HEK293 (cell line): ENCODE data around the gene OR5AU1.

Source experiments
- CTCF ChIA-PET: fragments of 350-600 bp; formaldehyde crosslinking; extraction: SDS; loops from one replicate; lab custom pipeline; 2021; ENCODE audit warnings: antibody characterized with exemption; lab: Yijun Ruan, JAX
- POLR2A ChIA-PET: fragments of 300-600 bp; formaldehyde crosslinking; extraction: SDS; loops from one replicate; lab custom pipeline; 2020; ENCODE audit warnings: antibody characterized with exemption, inconsistent platforms; lab: Yijun Ruan, JAX
- H3K27ac ChIP-seq: fragments of 200-500 bp; sonication (Bioruptor generic); 2 replicates; pipeline ENCODE4 v1.5.1; 2014; ENCODE audit warnings: low read depth, low read length, control low read depth, inconsistent platforms; ENCODE audit errors: extremely low read depth
- H3K36me3 ChIP-seq, 2 experiments: fragments of 200-500 bp in 1 of 2; sonication (Bioruptor generic) in 1 of 2; 1 replicate in 1 of 2; 2 replicates in 1 of 2; pipeline ENCODE4 v1.5.1; 2014 to 2017; ENCODE audit warnings: inconsistent platforms in 2 of 2, low read length in 2 of 2; ENCODE audit not compliant: control insufficient read depth in 2 of 2, insufficient read depth in 1 of 2
- H3K4me1 ChIP-seq: fragments of 200-500 bp; sonication (Bioruptor generic); 2 replicates; pipeline ENCODE4 v1.5.1; 2014; ENCODE audit warnings: mild to moderate bottlenecking, low read length, inconsistent platforms; ENCODE audit not compliant: control insufficient read depth, insufficient read depth
- H3K4me3 ChIP-seq: 2 replicates; pipeline ENCODE4 v1.5.1; 2011; ENCODE audit warnings: low read depth, mild to moderate bottlenecking, control low read depth, low read length, moderate library complexity
- H3K9me3 ChIP-seq: fragments of 200-500 bp; sonication (Bioruptor generic); 2 replicates; pipeline ENCODE4 v1.5.1; 2014; ENCODE audit warnings: low read depth, low read length, inconsistent platforms; ENCODE audit not compliant: control insufficient read depth, insufficient read depth
- GLI4 ChIP-seq: fragments of 450-650 bp; formaldehyde crosslinking; IDR thresholded peaks from 2 replicates; pipeline ENCODE4 v1.5.1; 2016; ENCODE audit warnings: missing biosample characterization, missing genetic modification characterization
- OVOL3 ChIP-seq: fragments of 450-650 bp; formaldehyde crosslinking; IDR thresholded peaks from 2 replicates; pipeline ENCODE4 v1.5.1; 2016; ENCODE audit warnings: missing biosample characterization, missing genetic modification characterization
- ZBTB48 ChIP-seq: fragments of 450-650 bp; formaldehyde crosslinking; IDR thresholded peaks from 2 replicates; pipeline ENCODE4 v1.5.1; 2016; ENCODE audit warnings: missing biosample characterization, missing genetic modification characterization
- ZEB2 ChIP-seq: fragments of 450-650 bp; formaldehyde crosslinking; IDR thresholded peaks from 2 replicates; pipeline ENCODE4 v1.5.1; 2016; ENCODE audit warnings: missing biosample characterization, missing genetic modification characterization
- ZFHX2 ChIP-seq: fragments of 450-650 bp; formaldehyde crosslinking; conservative IDR thresholded peaks from 2 replicates; pipeline ENCODE4 v1.5.1; 2016; ENCODE audit warnings: missing biosample characterization, missing genetic modification characterization
- ZNF10 ChIP-seq: fragments of 450-650 bp; formaldehyde crosslinking; IDR thresholded peaks from 2 replicates; pipeline ENCODE4 v1.5.1; 2017; ENCODE audit warnings: missing biosample characterization, missing genetic modification characterization
- ZNF114 ChIP-seq: fragments of 450-650 bp; formaldehyde crosslinking; IDR thresholded peaks from 2 replicates; pipeline ENCODE4 v1.5.0; 2017; ENCODE audit warnings: missing biosample characterization, missing genetic modification characterization
- ZNF175 ChIP-seq: fragments of 450-650 bp; formaldehyde crosslinking; IDR thresholded peaks from 2 replicates; pipeline ENCODE4 v1.5.1; 2016; ENCODE audit warnings: missing biosample characterization, missing genetic modification characterization
- ZNF274 ChIP-seq, 2 experiments: fragments of 200-500 bp in 1 of 2; fragments of 450-650 bp in 1 of 2; sonication (Bioruptor generic) in 1 of 2; formaldehyde crosslinking in 1 of 2; IDR thresholded peaks; 2 replicates each; pipeline versions ENCODE4 v1.5.1 to v1.6.1; 2014 to 2016; ENCODE audit warnings: borderline replicate concordance in 1 of 2, inconsistent platforms in 1 of 2, low read length in 1 of 2, missing biosample characterization in 1 of 2, missing genetic modification characterization in 1 of 2
- ZNF292 ChIP-seq: fragments of 450-650 bp; formaldehyde crosslinking; IDR thresholded peaks from 2 replicates; pipeline ENCODE4 v1.5.1; 2016; ENCODE audit warnings: low read depth, missing biosample characterization, missing genetic modification characterization, borderline replicate concordance
- ZNF366 ChIP-seq: fragments of 450-650 bp; formaldehyde crosslinking; conservative IDR thresholded peaks from 2 replicates; pipeline ENCODE4 v1.5.1; 2016; ENCODE audit warnings: missing biosample characterization, missing genetic modification characterization
- ZNF394 ChIP-seq: fragments of 450-650 bp; formaldehyde crosslinking; IDR thresholded peaks from 2 replicates; pipeline ENCODE4 v1.5.1; 2016; ENCODE audit warnings: missing biosample characterization, missing genetic modification characterization, mild to moderate bottlenecking, moderate library complexity, borderline replicate concordance
- ZNF48 ChIP-seq: fragments of 450-650 bp; formaldehyde crosslinking; IDR thresholded peaks from 2 replicates; pipeline ENCODE4 v1.5.1; 2016; ENCODE audit warnings: missing biosample characterization, missing genetic modification characterization
- ZNF560 ChIP-seq: fragments of 450-650 bp; formaldehyde crosslinking; IDR thresholded peaks from 2 replicates; pipeline ENCODE4 v1.5.1; 2017; ENCODE audit warnings: missing biosample characterization, missing genetic modification characterization, borderline replicate concordance
- ZNF626 ChIP-seq: fragments of 450-650 bp; sonication (Bioruptor Pico); formaldehyde crosslinking; IDR thresholded peaks from 2 replicates; pipeline ENCODE4 v1.5.1; 2018; ENCODE audit warnings: missing biosample characterization, missing genetic modification characterization, inconsistent platforms
- ZNF654 ChIP-seq: fragments of 450-650 bp; formaldehyde crosslinking; IDR thresholded peaks from 2 replicates; pipeline ENCODE4 v1.5.1; 2016; ENCODE audit warnings: low read depth, missing biosample characterization, missing genetic modification characterization
- ZNF76 ChIP-seq: fragments of 450-650 bp; formaldehyde crosslinking; IDR thresholded peaks from 2 replicates; pipeline ENCODE4; 2016; ENCODE audit warnings: low read depth, missing biosample characterization, missing genetic modification characterization, borderline replicate concordance
- ZNF776 ChIP-seq: fragments of 450-650 bp; formaldehyde crosslinking; IDR thresholded peaks from 2 replicates; pipeline ENCODE4 v1.5.0; 2017; ENCODE audit warnings: missing biosample characterization, missing genetic modification characterization, borderline replicate concordance
- ZSCAN16 ChIP-seq: fragments of 450-650 bp; formaldehyde crosslinking; IDR thresholded peaks from 2 replicates; pipeline ENCODE4 v1.5.1; 2016; ENCODE audit warnings: missing biosample characterization, missing genetic modification characterization
- TF ChIP-seq, protein P1 (sequence below): IDR thresholded peaks from 2 replicates; pipeline ENCODE4 v1.6.1; 2011; ENCODE audit warnings: mild to moderate bottlenecking, low read depth, low read length, borderline replicate concordance
- TF ChIP-seq, protein P2 (sequence below): fragments of 450-650 bp; formaldehyde crosslinking; IDR thresholded peaks from 2 replicates; pipeline ENCODE4 v1.5.1; 2017; ENCODE audit warnings: missing biosample characterization, missing genetic modification characterization
- TF ChIP-seq, protein P3 (sequence below): fragments of 450-650 bp; formaldehyde crosslinking; IDR thresholded peaks from 2 replicates; pipeline ENCODE4 v1.5.1; 2016; ENCODE audit warnings: missing biosample characterization, missing genetic modification characterization
- TF ChIP-seq, protein P4 (sequence below): fragments of 450-650 bp; formaldehyde crosslinking; IDR thresholded peaks from 2 replicates; pipeline ENCODE4 v1.5.1; 2016; ENCODE audit warnings: missing biosample characterization, missing genetic modification characterization, low read depth
- TF ChIP-seq, protein P5 (sequence below): fragments of 450-650 bp; formaldehyde crosslinking; IDR thresholded peaks from 2 replicates; pipeline ENCODE4 v1.5.1; 2016; ENCODE audit warnings: missing biosample characterization, missing genetic modification characterization
- TF ChIP-seq, protein P6 (sequence below): fragments of 450-650 bp; formaldehyde crosslinking; optimal IDR thresholded peaks from 2 replicates; pipeline ENCODE3; 2016; ENCODE audit warnings: missing biosample characterization, mild to moderate bottlenecking, missing genetic modification characterization
- TF ChIP-seq, protein P7 (sequence below): fragments of 450-650 bp; formaldehyde crosslinking; IDR thresholded peaks from 2 replicates; pipeline ENCODE4 v1.5.1; 2016; ENCODE audit warnings: missing biosample characterization, missing genetic modification characterization

Gene OR5AU1

DNA sequence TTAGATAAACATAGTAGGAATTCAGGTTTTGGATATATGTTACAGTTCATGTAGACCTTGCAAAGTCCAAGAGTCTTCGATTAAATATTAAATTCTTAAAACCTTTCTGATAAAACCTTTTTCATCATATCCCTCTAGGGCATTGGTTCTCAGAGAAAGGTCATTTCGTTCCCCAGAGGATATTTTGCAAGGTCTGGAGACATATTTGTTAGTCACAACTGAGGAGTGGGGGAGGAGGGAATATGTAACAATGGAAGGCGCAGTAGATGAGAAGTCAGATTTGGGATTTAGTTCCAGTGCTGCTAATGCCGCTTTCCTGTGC, 49.7 kb downstream of the OR5AU1 start:
- no peak overlapping the region for H3K27ac ChIP-seq
- TF ChIP-seq, protein P1, sequence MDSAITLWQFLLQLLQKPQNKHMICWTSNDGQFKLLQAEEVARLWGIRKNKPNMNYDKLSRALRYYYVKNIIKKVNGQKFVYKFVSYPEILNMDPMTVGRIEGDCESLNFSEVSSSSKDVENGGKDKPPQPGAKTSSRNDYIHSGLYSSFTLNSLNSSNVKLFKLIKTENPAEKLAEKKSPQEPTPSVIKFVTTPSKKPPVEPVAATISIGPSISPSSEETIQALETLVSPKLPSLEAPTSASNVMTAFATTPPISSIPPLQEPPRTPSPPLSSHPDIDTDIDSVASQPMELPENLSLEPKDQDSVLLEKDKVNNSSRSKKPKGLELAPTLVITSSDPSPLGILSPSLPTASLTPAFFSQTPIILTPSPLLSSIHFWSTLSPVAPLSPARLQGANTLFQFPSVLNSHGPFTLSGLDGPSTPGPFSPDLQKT, result no peak
- TF ChIP-seq ZNF654 (no peak), ZNF560 (tag by site-specific recombination) (no peak), ZNF175 (tag by site-specific recombination) (no peak), ZNF10 (tag by site-specific recombination) (no peak), ZNF394 (tag by site-specific recombination) (no peak), ZFHX2 (tag by site-specific recombination) (no peak), GLI4 (tag by site-specific recombination) (no peak), ZNF274 (IDR thresholded peaks at IDR 0.05; ENCODE audit: low read length) (no peak), ZNF274 (tag by site-specific recombination; IDR thresholded peaks at IDR 0.05; ENCODE audit: borderline replicate concordance) (no peak), ZNF48 (tag by site-specific recombination) (no peak), ZBTB48 (tag by site-specific recombination) (no peak), ZNF114 (tag by site-specific recombination) (no peak), ZEB2 (tag by site-specific recombination) (no peak)
- TF ChIP-seq, protein P2, sequence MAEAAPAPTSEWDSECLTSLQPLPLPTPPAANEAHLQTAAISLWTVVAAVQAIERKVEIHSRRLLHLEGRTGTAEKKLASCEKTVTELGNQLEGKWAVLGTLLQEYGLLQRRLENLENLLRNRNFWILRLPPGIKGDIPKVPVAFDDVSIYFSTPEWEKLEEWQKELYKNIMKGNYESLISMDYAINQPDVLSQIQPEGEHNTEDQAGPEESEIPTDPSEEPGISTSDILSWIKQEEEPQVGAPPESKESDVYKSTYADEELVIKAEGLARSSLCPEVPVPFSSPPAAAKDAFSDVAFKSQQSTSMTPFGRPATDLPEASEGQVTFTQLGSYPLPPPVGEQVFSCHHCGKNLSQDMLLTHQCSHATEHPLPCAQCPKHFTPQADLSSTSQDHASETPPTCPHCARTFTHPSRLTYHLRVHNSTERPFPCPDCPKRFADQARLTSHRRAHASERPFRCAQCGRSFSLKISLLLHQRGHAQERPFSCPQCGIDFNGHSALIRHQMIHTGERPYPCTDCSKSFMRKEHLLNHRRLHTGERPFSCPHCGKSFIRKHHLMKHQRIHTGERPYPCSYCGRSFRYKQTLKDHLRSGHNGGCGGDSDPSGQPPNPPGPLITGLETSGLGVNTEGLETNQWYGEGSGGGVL (tag by site-specific recombination), result no peak
- TF ChIP-seq, protein P3, sequence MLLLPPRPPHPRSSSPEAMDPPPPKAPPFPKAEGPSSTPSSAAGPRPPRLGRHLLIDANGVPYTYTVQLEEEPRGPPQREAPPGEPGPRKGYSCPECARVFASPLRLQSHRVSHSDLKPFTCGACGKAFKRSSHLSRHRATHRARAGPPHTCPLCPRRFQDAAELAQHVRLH (tag by site-specific recombination), result no peak
- TF ChIP-seq, protein P4, sequence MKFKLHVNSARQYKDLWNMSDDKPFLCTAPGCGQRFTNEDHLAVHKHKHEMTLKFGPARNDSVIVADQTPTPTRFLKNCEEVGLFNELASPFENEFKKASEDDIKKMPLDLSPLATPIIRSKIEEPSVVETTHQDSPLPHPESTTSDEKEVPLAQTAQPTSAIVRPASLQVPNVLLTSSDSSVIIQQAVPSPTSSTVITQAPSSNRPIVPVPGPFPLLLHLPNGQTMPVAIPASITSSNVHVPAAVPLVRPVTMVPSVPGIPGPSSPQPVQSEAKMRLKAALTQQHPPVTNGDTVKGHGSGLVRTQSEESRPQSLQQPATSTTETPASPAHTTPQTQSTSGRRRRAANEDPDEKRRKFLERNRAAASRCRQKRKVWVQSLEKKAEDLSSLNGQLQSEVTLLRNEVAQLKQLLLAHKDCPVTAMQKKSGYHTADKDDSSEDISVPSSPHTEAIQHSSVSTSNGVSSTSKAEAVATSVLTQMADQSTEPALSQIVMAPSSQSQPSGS (tag by site-specific recombination), result no peak
- TF ChIP-seq, protein P5, sequence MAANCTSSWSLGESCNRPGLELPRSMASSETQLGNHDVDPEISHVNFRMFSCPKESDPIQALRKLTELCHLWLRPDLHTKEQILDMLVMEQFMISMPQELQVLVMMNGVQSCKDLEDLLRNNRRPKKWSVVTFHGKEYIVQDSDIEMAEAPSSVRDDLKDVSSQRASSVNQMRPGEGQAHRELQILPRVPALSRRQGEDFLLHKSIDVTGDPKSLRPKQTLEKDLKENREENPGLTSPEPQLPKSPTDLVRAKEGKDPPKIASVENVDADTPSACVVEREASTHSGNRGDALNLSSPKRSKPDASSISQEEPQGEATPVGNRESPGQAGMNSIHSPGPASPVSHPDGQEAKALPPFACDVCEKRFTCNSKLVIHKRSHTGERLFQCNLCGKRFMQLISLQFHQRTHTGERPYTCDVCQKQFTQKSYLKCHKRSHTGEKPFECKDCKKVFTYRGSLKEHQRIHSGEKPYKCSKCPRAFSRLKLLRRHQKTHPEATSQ (tag by site-specific recombination), result no peak
- H3K9me3 ChIP-seq, result no peaks in the 10 kb centered on the region
- ChIA-PET CTCF (interaction anchor here (1.4 to 10.4 kb wide), 9 partner anchors 9 to 93 kb away, joined by 5 to 175 read pairs (median 23); partner anchors contain the start of gene ARHGEF40), POLR2A (interaction anchor here (3.2 kb wide), 1 partner anchor 35 kb away, joined by 29 read pairs; the partner anchor contains the start of gene ARHGEF40)
- H3K36me3 ChIP-seq, result no peaks in the 10 kb centered on the region
- no peak overlapping the region for H3K4me3 ChIP-seq
- H3K4me1 ChIP-seq, result peaks cover 16% of the 10 kb centered on the region

DNA sequence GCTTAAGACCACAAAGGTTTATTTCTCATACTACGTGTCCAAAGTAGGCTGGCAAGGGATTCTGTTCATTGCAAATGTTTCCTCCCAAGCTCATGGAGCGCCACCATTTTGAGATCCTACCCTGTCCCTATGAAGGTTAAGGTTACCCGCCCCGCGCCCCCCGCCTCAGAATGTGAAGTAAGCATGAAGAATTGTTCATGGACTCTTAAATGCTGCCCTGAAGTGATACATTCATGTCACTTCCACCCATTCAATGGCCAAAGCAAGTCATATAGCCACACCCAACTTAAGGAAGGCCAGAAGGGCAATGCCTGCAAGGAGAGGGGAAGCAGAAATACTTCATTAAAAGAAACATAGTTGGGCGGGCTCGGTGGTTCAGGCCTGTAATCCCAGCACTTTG, 50.8 kb downstream of the OR5AU1 start:
- H3K27ac ChIP-seq, result peak overlapping the region; percentile 99; the same call in 1 of the 2 replicates
- H3K9me3 ChIP-seq, result no peaks in the 10 kb centered on the region
- no peaks in the 10 kb centered on the region for H3K36me3 ChIP-seq
- CTCF ChIA-PET, result interaction anchor here (0.6 to 10.4 kb wide), 31 partner anchors 8 to 1227 kb away, joined by 3 to 175 read pairs (median 6); partner anchors contain the start of gene ARHGEF40
- POLR2A ChIA-PET, result interaction anchor here (0.5 to 3.2 kb wide), 8 partner anchors 9 to 90 kb away, joined by 3 to 29 read pairs (median 8); partner anchors contain the start of gene ARHGEF40
- H3K4me3 ChIP-seq, result no peak overlapping the region
- peaks cover 16% of the 10 kb centered on the region for H3K4me1 ChIP-seq
- TF ChIP-seq, protein P6, sequence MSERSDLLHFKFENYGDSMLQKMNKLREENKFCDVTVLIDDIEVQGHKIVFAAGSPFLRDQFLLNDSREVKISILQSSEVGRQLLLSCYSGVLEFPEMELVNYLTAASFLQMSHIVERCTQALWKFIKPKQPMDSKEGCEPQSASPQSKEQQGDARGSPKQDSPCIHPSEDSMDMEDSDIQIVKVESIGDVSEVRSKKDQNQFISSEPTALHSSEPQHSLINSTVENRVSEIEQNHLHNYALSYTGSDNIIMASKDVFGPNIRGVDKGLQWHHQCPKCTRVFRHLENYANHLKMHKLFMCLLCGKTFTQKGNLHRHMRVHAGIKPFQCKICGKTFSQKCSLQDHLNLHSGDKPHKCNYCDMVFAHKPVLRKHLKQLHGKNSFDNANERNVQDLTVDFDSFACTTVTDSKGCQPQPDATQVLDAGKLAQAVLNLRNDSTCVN (tag by site-specific recombination), result no peak
- TF ChIP-seq ZNF76 (tag by site-specific recombination) (no peak), ZNF776 (no peak), OVOL3 (tag by site-specific recombination) (no peak), ZNF48 (tag by site-specific recombination) (no peak), ZSCAN16 (tag by site-specific recombination) (no peak), ZNF292 (no peak), ZNF626 (no peak), ZNF366 (no peak)
- TF ChIP-seq, protein P7, sequence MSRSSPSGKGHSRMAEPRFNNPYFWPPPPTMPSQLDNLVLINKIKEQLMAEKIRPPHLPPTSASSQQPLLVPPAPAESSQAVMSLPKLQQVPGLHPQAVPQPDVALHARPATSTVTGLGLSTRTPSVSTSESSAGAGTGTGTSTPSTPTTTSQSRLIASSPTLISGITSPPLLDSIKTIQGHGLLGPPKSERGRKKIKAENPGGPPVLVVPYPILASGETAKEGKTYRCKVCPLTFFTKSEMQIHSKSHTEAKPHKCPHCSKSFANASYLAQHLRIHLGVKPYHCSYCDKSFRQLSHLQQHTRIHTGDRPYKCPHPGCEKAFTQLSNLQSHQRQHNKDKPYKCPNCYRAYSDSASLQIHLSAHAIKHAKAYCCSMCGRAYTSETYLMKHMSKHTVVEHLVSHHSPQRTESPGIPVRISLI (tag by site-specific recombination), result no peak
